NCI-H69 (cell line): ENCODE measurements around the gene UBASH3B.
A peak's percentile ranks its signal among the peaks of the same experiment; 100 is the strongest.

Experiments
- DNase-seq: peaks from one replicate; lab custom pipeline; 2025; lab: John Stamatoyannopoulos, UW

The UBASH3B gene

DNA sequence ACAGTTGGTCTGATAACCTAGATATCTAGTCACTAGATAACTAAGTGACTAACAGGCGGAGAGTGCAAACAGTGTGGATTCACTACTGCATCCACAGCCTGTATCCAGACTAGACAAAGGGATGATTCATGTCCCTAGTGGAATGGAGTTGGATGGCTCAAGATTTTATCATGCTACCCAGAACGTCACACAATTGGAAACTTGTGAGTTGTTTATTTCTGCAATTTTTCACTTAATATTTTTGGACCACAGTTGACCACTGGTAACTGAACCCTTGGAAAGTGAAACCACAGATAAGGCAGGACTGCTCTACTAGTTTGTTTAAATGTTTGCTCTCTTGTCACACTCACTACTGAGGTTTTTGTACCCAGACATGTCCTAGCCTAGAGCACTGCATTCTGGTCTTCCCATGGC is 76.0 kb downstream of the UBASH3B start:
- DNase-seq = no peak

DNA sequence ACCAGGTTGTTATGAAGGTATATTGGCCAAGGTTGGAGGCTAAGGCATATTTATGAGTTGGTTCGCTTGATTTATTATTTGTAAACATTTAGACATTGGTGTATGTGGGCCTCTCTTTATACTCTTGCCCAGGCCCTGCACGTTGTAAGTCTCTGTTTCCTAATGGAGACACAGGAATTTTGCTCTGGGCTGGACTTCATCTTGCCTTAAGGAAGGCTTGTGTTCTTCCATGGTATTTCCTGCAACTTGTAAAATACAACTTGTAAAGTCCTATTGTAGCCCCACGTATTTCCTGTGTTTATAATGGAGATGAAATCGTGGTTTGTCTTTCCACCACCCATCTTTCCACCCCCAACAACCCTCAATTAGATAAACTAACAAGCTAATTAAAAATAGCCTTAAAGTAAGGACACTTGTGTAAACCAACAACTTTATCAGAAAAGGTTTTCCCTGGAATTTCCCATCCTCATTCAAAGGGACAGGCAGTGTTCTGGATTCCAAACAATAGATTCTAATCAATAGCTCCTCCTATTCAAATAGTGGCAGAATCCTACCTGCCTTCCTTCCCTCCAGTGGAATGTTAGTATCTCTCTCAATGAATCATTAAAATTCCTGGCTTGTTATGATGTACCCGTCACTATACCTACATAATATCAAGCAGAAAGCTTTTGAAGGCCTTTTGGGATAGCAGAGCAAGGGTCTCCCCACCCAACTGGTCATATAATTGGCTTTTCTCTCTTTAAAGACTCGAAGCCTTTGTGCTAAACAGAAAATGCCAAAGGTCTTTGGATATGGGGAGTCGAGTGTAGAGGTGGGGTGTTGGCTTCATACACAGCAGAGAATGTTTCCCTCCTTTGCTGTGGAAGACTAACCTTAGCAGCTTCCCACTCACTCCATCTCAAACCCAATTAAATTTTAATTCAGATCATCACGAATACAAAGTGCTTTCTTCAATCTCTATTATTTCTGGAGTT is 77.1 kb downstream of the UBASH3B start:
- no peak for DNase-seq

DNA sequence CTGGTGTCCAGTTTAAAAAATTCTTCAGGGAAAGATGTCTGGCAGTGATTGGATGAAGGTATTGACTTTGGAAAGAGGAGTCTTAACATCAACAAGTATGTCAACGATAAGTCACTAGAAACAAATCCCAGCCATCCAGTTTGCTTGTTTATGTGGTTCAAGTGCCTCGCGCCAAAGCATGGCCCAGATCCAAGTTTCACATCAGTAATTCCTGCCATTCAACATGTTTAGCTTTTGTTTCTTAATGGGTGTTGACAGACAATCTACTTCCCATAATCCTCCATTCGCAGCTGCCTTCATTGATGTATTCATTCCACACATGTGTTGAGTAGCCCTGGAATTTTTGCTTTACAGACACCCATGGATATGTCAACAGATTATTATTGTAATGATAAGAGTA is 77.8 kb downstream of the UBASH3B start:
- peak; percentile 57 for DNase-seq

DNA sequence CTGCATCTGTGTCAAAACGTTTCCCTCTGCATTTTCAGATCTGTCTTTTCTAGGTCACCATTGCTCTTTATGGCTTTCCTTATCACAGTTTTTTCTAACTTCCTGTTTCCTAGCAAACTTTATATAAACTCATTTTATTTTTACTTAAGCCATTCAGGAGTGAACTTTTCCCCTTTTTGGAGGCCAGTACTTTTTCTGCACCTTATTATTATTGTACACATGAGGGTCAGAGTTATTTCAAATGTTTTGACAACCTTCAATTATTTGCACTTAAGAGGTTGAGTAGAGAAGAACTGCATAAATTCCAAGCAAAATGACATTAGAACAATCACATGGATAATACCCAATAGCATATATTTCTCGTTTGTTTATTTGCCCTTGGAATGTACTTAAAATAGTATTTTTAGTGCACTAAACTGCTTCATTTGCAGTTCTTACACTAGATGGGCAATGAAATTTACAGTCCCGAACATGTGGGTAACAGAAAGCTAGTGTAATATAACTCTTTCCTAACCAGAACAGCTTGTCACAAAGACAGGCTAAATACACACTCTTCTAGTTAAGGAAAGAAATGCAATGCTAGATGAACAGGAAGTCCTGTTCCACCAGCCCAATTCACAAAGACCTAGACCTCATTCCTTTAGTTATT is 79.5 kb downstream of the UBASH3B start:
- DNase-seq = no peak

DNA sequence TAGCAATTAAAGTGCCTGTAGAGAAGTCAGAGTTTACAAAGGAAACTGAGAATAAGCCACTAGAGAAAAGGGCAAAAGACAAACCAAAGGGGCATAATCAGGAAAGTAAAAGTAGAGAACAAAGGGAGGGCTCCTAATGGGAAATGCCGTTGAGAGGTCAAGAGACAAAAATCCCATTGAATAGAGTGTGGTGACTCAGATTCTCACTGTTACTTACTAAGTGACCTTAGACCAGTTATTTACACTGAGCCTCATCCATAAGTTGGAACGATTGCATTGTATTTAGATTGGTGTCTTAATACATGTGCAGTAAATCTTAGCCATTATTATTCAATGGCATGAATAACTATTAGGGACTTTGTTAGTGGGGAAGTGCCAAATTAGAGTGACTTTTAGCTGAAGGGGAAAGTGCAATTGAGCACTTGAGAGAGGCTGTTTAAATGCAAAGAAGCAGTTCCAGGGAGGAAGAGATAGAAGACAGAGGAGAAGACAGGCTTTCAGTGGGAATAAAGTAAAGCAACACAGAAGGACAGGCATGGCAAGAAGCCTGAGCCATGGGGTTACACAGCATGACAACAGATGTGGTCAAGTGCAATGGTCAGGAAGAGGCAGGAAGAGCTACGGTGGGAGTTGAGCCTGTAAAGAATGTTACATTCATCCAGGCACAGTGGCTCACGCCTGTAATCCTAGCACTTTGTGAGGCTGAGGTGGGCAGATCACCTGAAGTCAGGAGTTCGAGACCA is 82.6 kb downstream of the UBASH3B start:
- no peak for DNase-seq

DNA sequence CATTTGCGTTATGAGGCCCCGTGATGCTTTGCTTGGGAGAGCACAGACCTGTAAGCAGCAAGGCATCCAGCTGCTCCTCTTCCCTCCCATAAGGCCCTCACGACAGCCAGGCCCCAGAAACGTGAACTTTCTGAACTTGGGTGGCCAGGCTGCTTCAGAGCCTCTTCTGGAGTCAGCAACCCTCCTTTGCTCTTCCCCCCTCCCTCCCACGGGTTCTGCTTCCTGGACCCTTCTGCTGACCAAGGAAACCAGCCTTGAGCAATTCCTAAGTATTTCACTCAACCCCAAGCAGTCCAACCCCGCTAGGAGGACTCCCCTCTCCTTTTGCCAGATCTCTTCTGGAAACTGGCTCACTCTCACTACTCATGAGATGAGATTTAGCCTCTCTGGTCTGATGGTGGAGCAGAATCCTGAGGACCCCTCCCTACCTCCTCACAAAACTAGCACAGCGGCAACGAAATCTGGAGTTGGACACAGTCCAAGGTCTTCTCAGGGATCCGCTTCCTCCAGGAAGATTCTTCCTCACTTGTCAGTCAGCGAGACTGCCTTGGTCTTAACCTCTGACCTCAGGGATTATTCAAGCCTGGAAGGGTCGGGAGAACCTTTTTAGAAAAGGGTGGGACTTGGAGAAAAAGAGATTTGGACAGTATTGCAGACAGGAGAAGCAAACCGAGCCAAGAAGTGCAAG is 86.2 kb downstream of the UBASH3B start:
- no peak for DNase-seq

DNA sequence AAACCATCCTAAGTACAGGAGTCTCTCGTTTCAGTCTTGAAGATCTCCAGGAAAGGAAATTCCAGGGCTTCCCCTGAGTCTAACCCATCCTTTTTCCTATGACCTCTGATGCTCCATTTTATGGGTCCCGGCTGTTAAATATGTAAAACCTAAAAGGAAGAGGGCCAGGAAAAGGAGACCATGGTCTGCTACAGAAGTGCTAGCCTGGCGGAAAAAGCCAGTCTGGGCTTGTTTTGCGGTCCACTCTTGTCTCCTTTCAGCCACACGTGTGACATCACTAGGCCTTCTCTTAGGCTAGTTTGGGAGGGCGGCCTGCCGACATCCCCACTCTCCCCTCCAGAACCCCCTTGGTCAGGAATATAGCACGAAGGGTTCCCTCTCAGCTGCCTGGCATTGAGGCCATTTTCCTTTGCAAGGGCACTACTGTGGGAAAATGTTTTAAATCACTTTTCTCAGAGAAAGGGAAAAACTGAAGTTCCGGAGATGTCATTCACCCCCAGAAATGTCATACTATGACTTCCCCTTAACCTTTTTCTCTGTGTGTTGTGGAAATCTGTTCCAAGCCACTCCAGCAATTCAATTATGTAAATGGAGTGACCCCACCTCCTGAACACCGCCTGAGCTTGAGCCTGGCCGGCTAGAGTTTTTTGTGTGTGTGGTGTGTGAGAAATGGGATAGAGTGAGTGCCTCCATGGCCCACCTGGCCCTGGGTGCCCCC is 86.9 kb downstream of the UBASH3B start:
- DNase-seq = no peak

DNA sequence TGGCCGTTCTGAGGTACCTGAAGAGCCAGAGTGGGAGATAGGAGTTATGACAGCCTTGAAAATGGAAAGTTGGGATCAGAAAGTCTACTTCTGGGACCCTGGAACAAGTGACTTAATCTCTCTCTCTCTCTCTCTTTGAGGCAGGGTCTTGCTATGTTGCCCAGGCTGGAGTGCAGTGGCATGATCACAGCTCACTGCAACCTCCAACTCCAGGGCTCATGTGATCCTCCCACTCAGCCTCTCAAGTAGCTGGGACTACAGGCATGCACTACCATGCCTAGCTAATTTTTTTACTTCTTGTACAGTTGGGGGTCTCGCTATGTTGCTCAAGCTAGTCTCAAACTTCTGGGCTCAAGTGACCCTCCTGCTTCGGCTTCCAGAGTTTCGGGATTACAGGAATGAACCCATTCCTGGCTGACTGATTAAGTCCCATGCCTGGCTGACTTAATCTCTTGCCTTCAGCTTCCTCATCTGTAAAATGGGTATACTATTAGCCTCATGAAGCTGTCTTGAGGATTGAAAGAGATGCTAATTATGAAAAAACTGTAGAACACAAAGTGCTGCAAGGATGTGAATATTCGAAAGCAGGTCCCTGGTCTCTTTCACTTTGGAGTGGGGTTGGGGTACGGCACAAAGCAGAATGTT is 87.7 kb downstream of the UBASH3B start:
- no peak for DNase-seq

DNA sequence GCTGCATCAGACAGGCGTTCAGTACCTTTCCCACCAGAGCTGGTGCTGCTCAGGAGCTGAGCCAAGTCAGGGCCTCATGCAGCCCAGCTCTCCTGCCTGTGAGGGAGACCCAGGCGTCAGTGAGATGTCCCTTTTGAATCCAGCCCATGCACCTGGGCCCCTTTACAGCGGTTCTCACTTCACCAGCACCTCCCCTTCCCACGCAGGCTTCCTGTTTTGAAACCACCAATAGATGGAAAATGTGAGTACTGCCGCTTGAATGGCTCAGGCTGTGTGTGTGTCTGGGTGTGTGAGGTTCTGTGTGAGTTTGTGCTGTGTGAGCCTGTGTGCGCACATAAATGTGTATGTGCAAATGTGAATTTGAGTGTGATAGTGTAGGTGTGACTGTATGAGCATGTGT is 88.4 kb downstream of the UBASH3B start:
- DNase-seq = no peak

DNA sequence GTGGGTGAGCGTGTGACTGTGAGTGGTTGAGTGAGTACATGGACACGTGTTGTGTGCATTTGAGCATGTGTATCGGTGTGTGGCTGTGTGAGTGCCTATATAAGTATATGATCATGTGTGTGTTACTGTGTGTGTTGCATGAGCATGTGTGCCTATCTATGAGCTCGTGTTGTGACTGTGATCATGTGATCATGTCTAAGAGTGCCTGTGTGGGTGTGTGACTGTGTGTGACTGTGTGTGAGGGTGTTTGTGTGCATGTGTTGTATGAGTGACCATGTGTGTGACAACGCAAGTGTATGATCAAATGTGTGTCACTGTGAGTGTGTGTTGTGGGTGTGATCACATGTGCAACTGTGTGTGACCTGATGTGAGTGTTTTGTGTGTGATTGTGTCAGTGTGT is 88.8 kb downstream of the UBASH3B start:
- no peak for DNase-seq

DNA sequence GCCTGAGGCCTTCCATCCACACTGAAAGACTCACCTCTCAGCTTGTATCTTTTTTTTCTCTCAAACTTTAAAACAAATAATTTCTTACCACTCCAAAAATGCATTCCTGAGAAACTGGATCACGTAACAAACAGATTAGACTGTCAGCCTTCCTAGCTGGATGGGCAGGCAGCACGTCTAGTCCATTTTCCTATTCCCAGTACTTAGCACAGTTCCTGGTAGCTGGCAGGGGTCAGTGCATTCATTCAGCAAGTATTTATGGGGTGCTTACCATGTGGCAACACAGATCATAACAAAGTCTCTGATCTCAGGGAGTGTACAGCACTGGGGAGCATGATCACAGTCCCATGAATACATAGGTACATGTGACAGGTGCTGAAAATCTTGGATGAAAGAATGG is 89.6 kb downstream of the UBASH3B start:
- no peak for DNase-seq

DNA sequence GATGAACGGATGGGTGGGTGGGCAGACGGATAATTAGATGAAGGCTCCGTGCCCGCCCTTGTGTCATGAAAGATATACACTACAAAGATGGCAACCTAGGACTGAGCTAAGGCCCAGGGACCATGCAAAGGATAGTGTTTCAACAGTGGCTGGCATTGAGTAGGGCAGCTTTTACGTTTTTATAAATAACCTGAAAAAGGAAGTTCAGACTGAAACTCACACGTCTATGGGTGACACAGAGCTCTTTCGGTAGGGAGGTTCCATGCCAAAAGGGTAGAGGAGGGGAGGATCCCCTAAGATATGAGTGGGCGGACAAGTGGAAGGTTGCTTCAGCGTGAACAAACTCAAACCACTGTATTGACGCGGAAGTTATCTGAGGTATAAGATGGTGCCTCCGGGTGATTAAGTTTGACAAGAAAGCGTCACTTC is 90.5 kb downstream of the UBASH3B start:
- no peak for DNase-seq

DNA sequence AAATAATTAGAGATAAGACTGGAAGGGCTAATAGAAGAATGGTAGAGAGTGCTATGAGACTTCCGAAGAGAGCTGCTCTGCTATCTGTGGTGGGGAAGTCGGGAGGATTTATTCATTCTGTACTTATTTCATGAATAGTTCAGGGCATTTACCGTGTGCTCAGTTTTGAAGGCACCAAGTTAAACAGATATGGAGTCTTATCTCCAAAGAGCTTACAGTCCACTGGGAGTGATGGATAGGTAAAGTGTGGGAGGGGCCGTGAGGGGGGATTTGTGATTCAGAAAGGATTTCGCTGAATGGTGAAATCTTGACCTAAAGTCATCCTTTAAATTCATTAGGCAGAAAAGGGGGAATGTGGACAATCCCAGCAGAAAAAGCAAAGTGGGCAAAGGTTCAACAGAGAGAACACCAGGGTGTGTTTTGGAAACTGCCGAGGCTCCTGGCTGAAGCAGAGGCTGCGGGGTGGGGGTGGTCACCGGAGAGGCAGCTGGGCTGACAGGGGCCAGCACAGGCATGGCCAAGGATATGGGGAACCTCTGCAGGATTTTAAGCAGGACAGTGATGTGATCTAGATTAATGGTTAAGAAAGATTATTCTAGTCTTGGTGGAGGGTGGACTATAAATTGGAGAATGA is 91.2 kb downstream of the UBASH3B start:
- no peak for DNase-seq

DNA sequence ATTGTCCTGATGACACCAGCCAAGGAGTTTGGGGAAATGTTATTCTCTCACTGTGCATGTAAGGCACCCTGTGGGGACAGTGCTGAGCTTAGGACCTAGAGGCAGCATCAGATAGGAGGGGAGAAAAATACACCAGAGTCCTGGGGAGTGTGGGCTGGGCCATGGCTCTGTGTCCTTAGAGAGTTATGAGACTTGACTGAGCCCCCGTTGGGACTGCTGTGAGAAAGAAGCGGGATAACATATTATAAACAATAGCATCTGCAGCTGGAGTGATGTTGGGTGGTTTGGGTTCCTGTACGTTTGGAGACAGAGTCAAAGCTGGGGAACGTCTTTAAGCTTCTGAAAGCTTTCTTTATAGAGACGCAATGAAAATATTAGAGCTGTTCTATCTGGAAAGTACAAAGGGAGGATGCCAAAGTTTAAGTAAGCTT is 91.8 kb downstream of the UBASH3B start:
- DNase-seq = no peak

DNA sequence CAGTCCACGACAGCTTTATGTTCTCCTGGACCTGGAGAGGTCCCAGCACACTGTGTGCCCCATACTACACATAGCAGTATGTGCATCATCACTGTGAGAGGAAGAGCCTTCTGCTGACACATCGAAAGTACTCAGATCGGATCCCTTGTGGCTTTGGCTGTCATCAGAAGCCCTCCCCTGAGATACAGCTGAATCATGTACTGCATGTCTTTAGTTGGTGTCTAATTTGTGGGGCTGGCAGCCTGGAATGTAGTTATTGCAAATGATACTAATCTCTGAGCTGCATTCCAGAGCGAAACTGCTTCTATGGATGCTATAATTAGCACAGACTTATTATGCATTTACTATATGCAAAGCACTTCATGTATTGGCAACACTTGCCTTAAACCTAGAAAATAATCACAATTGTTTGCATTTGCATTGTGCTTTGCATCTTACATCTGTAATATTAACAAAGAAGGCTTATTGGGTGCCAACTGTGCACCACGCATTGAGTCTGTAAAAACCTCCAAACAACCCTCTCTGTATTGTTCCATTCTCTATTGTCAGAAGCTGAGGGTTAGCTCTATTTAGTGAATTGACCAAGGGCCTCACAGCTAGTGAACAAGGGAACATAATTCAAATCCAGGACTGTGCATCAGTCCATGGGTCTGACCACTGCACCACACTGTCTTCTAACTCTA is 93.6 kb downstream of the UBASH3B start:
- no peak for DNase-seq

DNA sequence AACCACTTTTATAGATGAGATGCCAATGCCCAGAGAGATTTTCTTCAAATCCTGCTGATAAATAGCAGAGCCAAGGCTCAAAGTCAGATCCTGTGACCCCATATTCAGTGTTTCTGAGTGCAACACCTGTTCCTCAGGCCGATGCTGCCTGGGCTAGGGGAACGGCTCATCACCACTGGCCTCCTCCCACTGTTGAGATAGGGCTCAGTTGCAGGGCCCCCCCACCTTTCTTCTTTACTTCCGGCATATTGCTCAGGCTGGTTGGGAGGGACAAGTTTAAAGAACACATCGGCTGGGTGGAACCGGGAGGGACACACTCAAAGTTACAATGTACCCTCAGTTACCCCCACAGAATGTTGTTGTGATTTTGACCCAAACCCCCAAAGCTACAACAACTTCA is 94.5 kb downstream of the UBASH3B start:
- DNase-seq = no peak

DNA sequence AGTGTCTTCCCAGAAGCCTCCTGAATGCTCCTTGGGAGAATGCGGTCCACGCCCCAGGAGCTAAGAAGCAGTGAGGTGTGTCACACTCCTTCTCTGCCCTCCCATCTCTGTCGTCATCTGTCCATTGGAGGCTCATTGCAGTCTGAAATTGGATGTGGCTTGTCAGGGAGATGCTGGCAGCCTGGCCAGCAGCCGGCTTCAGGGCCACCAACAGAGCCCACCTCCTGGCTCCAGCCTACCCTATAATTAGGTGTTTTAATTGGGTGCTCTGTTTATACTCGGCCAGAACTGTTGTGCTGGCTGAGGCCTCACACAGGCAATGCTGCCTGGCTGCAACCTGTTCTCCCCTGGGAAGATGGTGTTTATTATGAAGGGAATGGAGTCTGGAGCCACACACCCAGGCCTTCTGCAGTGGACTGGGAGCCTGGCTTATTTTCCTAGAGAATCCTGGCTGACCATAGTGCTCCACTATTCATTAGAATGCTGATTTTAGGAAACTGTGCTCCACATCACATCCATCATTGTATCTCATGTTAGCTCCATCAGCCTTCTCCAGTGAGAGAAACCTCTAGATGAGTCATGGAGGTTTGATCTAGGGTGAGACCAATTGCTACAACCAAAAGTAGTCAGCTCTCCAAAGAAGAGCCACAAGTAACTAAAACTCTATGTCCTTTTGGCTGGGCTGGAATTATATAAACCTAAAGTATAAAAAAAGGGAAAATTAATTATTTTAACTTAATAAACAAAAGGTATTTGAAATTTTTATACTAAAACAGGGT is 96.0 kb downstream of the UBASH3B start:
- peak; percentile 97 for DNase-seq

DNA sequence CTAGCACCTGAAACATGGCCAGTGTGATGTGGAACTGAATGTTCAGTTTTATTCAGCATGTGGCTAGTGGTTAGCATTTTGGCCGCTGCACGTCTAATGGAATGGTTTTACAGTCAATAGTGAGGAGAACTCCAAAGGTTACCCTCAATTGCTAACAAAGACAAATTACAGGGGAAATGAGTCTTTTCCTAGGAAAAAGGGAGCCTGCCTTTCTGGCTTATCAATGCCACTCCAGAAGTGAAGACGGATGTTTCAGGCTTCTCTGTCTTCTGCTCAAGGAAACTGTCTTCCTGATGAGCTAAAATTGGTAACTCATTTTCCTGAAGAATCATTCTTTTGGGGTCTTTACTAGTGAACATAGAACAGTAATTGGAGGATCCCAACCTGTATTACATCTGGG is 98.5 kb downstream of the UBASH3B start:
- DNase-seq = no peak
